Kidney tubule cell (primary cell): ENCODE data around the gene YWHAB.

Source experiments
- DNase-seq: peaks from one replicate; pipeline ENCODE4 v3.0.0-alpha.2; 2018; ENCODE audit warnings: low spot score

Gene YWHAB

GRCh38 chr20:44912189-44912588, 26.7 kb downstream of the YWHAB start:
- DNase-seq: no peak

- DNase-seq: no peak
These were observed 29.4 kb downstream of the YWHAB start for GRCh38 chr20:44914924-44915323.

GRCh38 chr20:44916586-44916985, 31.1 kb downstream of the YWHAB start:
- no peak for DNase-seq

GRCh38 chr20:44917399-44917798, 31.9 kb downstream of the YWHAB start:
- no peak for DNase-seq

- DNase-seq: no peak
These were observed 32.8 kb downstream of the YWHAB start for GRCh38 chr20:44918342-44918741.

GRCh38 chr20:44918761-44919160, 33.3 kb downstream of the YWHAB start:
- DNase-seq: no peak

GRCh38 chr20:44921447-44921846, 35.9 kb downstream of the YWHAB start:
- no peak for DNase-seq

GRCh38 chr20:44924541-44924940, 39.0 kb downstream of the YWHAB start:
- no peak for DNase-seq

- no peak for DNase-seq
These were observed 43.1 kb downstream of the YWHAB start for GRCh38 chr20:44928595-44928994.

- DNase-seq: no peak
These were observed 45.1 kb downstream of the YWHAB start for GRCh38 chr20:44930517-44931168.

GRCh38 chr20:44931911-44932310, 46.4 kb downstream of the YWHAB start:
- no peak for DNase-seq

GRCh38 chr20:44932916-44933315, 47.4 kb downstream of the YWHAB start:
- DNase-seq: no peak

- DNase-seq: no peak
These were observed 51.0 kb downstream of the YWHAB start for GRCh38 chr20:44936510-44936909.

- DNase-seq: peak; percentile 67
These were observed 53.1 kb downstream of the YWHAB start for GRCh38 chr20:44938637-44939036.

GRCh38 chr20:44941120-44941691, 55.7 kb downstream of the YWHAB start:
- DNase-seq: no peak

GRCh38 chr20:44942264-44942973, 56.9 kb downstream of the YWHAB start:
- DNase-seq: no peak

- DNase-seq: no peak
These were observed 58.3 kb downstream of the YWHAB start for GRCh38 chr20:44943828-44944227.

GRCh38 chr20:44945261-44945660, 59.8 kb downstream of the YWHAB start:
- DNase-seq: no peak

GRCh38 chr20:44946271-44946852, 60.9 kb downstream of the YWHAB start:
- DNase-seq: no peak

- DNase-seq: no peak
These were observed 62.6 kb downstream of the YWHAB start for GRCh38 chr20:44948107-44948506.

GRCh38 chr20:44948513-44948912, 63.0 kb downstream of the YWHAB start:
- no peak for DNase-seq

- no peak for DNase-seq
These were observed 64.9 kb downstream of the YWHAB start for GRCh38 chr20:44950368-44950767.

- DNase-seq: no peak
These were observed 67.2 kb downstream of the YWHAB start for GRCh38 chr20:44952731-44953130.
